Right atrium auricular region (tissue), 2 donors: ENCODE results near the gene TNK1. TPM values are rescaled to one million over a fixed set of nuclear protein-coding genes. Genes with fewer than 3 reads are reported as not detected.
"Not testable (repeated sequence)": the region's sequence is repeated elsewhere in the genome, so short reads cannot be mapped to it uniquely, and the experiment has no call there.

ENCODE experiments used
- DNase-seq: peaks from one replicate; pipeline ENCODE4 v3.0.0-alpha.2; 2019; ENCODE audit warnings: low spot score
- H3K27ac ChIP-seq, 2 donors: fragments of 200-600 bp; sonication (generic); 1 replicate in 1 of 2; 2 replicates in 1 of 2; pipeline ENCODE4 v1.5.1; 2016 to 2019
- H3K27me3 ChIP-seq, 2 donors: fragments of 200-600 bp; sonication (generic); one replicate each; pipeline versions ENCODE4 v1.5.1 to v1.6.0; 2017 to 2019
- H3K36me3 ChIP-seq: fragments of 200-600 bp; sonication (generic); one replicate; pipeline ENCODE4 v1.5.1; 2016
- H3K4me1 ChIP-seq, 2 donors: fragments of 200-600 bp; sonication (generic); one replicate each; pipeline versions ENCODE4 v1.5.1 to v1.6.0; 2017 to 2019
- H3K4me3 ChIP-seq, 2 donors: fragments of 200-600 bp; sonication (generic); 1 replicate in 1 of 2; 2 replicates in 1 of 2; pipeline ENCODE4 v1.5.1; 2017 to 2019; ENCODE audit warnings: mild to moderate bottlenecking in 1 of 2, moderate library complexity in 1 of 2
- H3K9me3 ChIP-seq, 2 donors: fragments of 200-600 bp; sonication (generic); one replicate each; pipeline ENCODE4 v1.5.1; 2019
- total RNA-seq, 2 donors: library from RNA; depleted of rRNA; stranded (reverse); fragments of >200 nt; gene quantifications; one replicate each; pipeline ENCODE4 v1.1.0, GENCODE V29; 2016
- TF ChIP-seq, protein P1 (sequence below), 2 donors: fragments of 200-600 bp; sonication (generic); IDR thresholded peaks; one replicate each; pipeline ENCODE4 v1.5.1; 2019; ENCODE audit warnings: antibody characterized with exemption in 2 of 2

TNK1 gene
- 1 to 10 TPM; 4.1 to 4.8 TPM for total RNA-seq

DNA sequence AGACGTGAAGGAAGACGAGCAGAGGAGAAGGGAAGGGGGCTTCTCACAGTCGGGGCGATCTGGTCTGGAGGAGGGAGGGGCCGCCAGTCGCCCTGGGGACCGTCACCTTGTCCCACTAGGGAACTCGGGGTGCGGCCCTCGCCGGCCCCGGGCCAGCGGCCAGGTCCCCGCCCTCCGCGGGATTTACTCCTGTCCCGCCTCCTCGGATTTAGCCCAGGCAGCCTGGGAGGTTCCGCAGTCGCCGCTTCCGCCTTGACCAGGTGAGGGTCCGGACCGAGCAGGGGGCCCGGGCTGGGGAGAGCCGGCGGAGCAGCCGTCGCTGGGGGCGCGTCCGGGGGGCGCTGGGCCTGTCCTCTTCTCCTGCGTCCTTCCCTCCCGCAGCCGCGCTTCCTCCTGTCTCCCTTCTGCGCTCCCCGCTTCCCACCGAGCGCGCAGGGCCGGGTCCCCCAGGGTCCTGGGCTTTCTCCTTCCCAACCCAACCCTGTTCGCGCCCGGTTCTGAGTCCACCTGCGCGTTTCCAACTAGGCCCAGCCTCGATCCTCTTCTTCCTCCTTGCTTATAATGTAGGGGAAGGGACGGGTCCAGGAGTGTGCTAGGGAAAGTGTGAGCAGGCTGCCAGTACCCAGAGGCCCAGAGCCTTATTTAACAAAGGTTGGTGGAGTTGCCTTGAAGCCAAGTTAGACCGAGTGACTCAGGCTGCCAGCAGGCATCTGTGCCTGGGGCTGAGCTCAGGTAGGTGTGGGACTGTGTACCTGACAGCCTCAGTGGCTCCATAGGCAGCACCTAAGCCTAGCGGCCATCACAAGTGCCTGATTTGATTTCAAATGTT is at the start of gene TNK1:
Gene TNK1 (plus strand): TSS at position 235 of the 829 bp plus-strand sequence. CDS start 1,838 bp downstream, outside the sequence.
- no peak for DNase-seq
- Histone ChIP-seq H3K27me3 (no peaks in the 10 kb centered on the region), H3K27ac (peak within 1 kb of the TSS; percentile 38 to 45), H3K9me3 (no peaks in the 10 kb centered on the region), H3K36me3 (no peaks in the 10 kb centered on the region), H3K4me1 (peaks cover 0 to 31% of the 10 kb centered on the region in 2 donors), H3K4me3 (peak within 1 kb of the TSS; percentile 44 to 55)
- TF ChIP-seq, protein P1, sequence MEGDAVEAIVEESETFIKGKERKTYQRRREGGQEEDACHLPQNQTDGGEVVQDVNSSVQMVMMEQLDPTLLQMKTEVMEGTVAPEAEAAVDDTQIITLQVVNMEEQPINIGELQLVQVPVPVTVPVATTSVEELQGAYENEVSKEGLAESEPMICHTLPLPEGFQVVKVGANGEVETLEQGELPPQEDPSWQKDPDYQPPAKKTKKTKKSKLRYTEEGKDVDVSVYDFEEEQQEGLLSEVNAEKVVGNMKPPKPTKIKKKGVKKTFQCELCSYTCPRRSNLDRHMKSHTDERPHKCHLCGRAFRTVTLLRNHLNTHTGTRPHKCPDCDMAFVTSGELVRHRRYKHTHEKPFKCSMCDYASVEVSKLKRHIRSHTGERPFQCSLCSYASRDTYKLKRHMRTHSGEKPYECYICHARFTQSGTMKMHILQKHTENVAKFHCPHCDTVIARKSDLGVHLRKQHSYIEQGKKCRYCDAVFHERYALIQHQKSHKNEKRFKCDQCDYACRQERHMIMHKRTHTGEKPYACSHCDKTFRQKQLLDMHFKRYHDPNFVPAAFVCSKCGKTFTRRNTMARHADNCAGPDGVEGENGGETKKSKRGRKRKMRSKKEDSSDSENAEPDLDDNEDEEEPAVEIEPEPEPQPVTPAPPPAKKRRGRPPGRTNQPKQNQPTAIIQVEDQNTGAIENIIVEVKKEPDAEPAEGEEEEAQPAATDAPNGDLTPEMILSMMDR (IDR thresholded peaks at IDR 0.05), result no peak

DNA sequence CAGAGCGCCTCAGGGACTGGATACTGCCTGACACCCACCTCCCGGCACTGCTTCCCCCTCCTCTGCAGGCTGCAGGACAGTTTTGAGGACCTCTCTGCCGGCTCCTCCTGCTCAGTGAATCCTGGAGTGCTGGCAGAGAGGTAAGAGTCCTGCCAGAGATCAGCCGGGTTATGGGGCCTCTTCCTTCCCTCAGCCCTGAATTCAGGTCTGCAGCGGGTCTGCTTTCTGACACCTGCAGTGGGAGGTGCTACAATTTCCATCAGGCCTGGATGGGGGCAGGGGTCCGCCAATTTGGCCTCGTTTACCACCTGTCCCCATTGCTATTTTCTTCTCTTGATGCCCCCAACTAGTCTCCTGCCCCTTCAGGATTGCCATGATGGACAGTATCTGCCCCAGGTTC is 48.8 kb upstream of the TNK1 start:
- no peak for DNase-seq
- Histone ChIP-seq H3K9me3 (no peaks in the 10 kb centered on the region), H3K36me3 (no peaks in the 10 kb centered on the region), H3K27ac (no peak overlapping the region), H3K27me3 (no peaks in the 10 kb centered on the region), H3K4me3 (no peak overlapping the region), H3K4me1 (peaks cover 0 to 22% of the 10 kb centered on the region in 2 donors)
- TF ChIP-seq, protein P1 (IDR thresholded peaks at IDR 0.05), result no peak

DNA sequence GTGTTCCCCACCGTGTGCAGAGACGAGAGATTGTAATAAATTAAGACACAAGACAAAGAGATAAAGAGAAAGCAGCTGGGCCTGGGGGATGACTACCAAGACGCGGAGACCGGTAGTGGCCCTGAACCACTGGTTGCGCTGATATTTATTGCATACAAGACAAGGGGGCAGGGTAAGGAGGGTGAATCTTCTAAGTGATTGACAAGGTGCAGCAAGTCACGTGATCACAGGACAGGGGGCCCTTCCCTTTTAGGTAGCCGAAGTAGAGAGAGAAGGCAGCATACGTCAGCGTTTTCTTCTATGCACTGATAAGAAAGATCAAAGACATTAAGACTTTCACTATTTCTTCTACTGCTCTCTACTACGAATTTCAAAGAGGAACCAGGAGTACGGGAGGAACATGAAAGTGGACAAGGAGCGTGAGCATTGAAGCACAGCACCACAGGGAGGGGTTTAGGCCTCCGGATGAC is 48.3 kb upstream of the TNK1 start:
- H3K4me1 ChIP-seq, result peaks cover 0 to 19% of the 10 kb centered on the region in 2 donors
- not testable (repeated sequence) for H3K36me3 ChIP-seq, H3K9me3 ChIP-seq, H3K4me3 ChIP-seq, DNase-seq, H3K27ac ChIP-seq, H3K27me3 ChIP-seq

DNA sequence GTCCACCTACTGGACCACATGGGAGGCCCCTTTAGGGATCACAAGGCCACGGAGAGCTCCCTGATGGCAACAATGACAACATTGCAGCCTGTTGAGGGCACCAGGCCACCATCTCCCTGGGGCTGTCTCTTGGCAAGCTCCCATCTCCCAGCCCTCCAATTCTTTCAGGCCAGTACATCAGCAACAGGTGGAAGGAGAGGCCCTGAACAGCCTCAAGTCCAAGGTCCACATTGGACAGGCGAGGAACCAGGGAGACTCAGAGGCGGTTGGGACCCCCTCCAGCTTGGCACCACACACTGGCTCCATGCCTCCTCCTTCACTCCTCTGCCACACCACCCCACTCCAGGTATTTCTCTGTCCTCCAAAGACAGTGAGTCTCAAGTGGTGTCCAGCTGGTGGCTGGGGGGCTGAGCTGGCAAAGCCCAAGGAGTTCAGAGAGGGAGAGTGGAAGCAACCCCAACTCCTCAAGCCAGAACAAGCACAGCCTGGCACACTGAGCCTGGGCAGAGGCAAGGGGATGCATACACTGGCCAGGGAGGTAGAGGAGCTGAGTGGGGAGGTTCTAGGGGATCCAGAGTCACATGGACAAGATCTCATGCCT is 45.9 kb upstream of the TNK1 start:
- Histone ChIP-seq H3K9me3 (no peaks in the 10 kb centered on the region), H3K4me3 (no peak overlapping the region), H3K4me1 (peaks cover 0 to 6% of the 10 kb centered on the region in 2 donors), H3K36me3 (no peaks in the 10 kb centered on the region), H3K27ac (no peak overlapping the region), H3K27me3 (no peaks in the 10 kb centered on the region)
- no peak for DNase-seq
- TF ChIP-seq, protein P1 (IDR thresholded peaks at IDR 0.05), result no peak

DNA sequence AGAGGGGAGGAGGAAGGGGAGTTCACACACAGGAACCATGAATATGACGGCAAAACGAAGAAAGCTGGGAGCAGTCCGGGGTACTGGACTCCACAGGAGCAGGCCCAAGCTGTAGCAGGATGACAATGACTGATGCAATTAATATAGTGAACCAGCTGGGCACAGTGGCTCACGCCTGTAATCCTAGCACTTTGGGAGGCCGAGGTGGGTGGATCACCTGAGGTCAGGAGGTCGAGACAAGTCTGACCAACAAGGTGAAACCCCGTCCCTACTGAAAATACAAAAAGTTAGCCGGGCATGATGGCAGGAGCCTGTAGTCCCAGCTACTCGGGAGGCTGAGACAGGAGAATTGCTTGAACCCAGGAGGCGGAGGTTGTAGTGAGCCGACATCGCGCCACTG is 45.1 kb upstream of the TNK1 start:
- not testable (repeated sequence) for H3K9me3 ChIP-seq, H3K36me3 ChIP-seq, H3K4me3 ChIP-seq, DNase-seq, H3K4me1 ChIP-seq, H3K27me3 ChIP-seq, H3K27ac ChIP-seq

DNA sequence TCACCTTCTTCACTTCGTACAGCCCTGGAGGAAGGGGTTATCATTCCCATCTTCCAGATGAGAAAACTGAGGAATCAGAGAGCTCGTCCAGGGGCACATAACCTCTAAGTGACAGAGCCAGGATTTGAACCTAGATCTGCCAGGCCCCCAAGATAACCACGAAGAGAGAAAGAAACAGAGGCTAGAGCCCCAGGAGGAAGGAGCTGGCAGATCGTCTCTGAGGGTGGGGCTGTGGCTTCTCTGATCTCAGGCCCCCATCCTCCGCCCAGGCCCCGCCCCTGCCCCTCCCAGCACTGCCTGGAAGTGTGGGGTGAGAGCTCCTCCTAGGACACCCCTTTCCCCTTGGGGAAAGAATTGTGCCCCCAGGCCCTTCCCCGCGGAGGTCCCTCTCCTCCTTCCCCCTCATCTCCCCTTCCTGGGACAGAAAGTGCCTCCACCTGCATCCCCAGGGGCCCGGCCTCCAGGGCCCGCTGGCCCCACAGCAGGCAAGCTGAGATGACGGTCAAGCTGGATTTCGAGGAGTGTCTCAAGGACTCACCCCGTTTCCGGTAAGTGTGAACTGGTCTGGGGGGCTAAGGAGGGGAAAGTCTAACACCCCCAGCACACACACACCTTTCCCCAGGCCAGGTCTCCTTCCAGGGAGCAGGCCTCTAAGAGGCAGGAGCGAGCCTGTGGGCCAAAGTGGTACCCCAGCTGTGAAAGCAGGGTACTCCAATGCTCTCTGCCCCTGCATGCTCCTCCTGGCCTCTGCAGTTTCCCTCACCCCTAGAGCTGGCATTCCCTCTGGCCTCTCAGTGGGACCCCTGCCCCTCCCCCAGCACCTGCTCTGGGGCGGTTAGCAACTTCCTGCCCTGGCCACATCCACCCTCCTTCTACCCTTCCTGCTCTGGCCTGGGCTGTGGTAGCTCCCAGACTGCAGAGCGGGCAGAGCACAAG is 44.4 kb upstream of the TNK1 start, which contains the start of gene ACAP1:
Gene ACAP1 (plus strand): TSS at position 290 of the 936 bp plus-strand sequence. CDS start 206 bp downstream, at position 496.
- H3K27ac ChIP-seq, result no peak within 1 kb of the TSS
- no peaks in the 10 kb centered on the region for H3K36me3 ChIP-seq
- H3K4me1 ChIP-seq, result no peaks in the 10 kb centered on the region
- TF ChIP-seq, protein P1 (IDR thresholded peaks at IDR 0.05), result no peak
- no peaks in the 10 kb centered on the region for H3K27me3 ChIP-seq
- H3K9me3 ChIP-seq, result no peaks in the 10 kb centered on the region
- DNase-seq, result no peak
- peak within 1 kb of the TSS in 1 of 2 donors; percentile 17 for H3K4me3 ChIP-seq

DNA sequence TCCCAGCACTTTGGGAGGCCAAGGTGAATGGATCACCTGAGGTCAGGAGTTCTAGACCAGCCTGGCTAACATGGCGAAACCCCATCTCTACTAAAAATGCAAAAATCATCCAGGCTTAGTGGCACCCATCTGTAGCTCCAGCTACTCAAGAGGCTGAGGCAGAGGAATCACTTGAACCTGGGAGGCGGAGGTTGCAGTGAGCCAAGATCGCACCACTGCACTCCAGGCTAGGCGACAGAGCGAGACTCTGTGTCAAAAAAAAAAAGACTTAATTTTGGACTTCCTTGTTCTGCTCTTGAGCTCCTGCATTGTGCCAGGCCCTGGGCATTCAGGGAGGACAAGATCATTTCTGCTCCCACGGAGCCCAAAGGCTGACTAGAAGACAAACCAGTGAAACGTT is 43.3 kb upstream of the TNK1 start:
- not testable (repeated sequence) for H3K4me3 ChIP-seq, H3K9me3 ChIP-seq, DNase-seq, H3K27ac ChIP-seq, H3K4me1 ChIP-seq, H3K36me3 ChIP-seq, H3K27me3 ChIP-seq
